ENCODE measurements around the gene NR5A1. TPM values are rescaled to one million over a fixed set of nuclear protein-coding genes. Genes with fewer than 3 reads are reported as not detected.

NR5A1 gene
- total and polyA plus RNA-seq, 2 of the 13 experiments (the other 11 are each of a cell fraction or from before 2014, with no cell fraction given) = 28.9 to 44.7 TPM

- intact Hi-C loops (cut with micrococcal nuclease; ENCODE audit: unreplicated experiment) (no loop called here), in situ Hi-C loops (cut with HindIII; ENCODE audit: extremely low pct_ligation_motif_present, low pct_unique_long_range_greater_than_20kb) (no loop called here)
- 98% methylated on average over 6 of the region's 8 CpGs for WGBS (ENCODE audit: low lambda C conversion rate)
- Histone ChIP-seq H4K20me1 (ENCODE audit: insufficient read depth, low read length) (no peaks in the 10 kb centered on the region), H3K36me3 (replicated peaks in 1 of 2; ENCODE audit: control insufficient read depth in 1 of 2, insufficient read depth in 2 of 2, low read length in 2 of 2) (peaks cover 8 to 15% of the 10 kb centered on the region in 2 experiments; a peak in 2 of 5 replicates), H3K4me1 (ENCODE audit: insufficient read depth, low read length) (peaks cover 27% of the 10 kb centered on the region), H3K9ac (ENCODE audit: insufficient read depth, low read depth, low read length) (no peak overlapping the region), H2AFZ (ENCODE audit: low read length) (no peak overlapping the region), H3K9me3 (ENCODE audit: low read length) (no peaks in the 10 kb centered on the region), H3K27me3 (ENCODE audit: control insufficient read depth in 1 of 2, insufficient read depth in 2 of 2, low read length in 2 of 2) (no peaks in the 10 kb centered on the region), H3K4me2 (ENCODE audit: low read depth, low read length) (no peak overlapping the region), H3K27ac (ENCODE audit: extremely low read length, insufficient read depth, low read length) (no peak overlapping the region), H3K4me3 (replicated peaks in 1 of 3; ENCODE audit: insufficient read depth in 1 of 3, low read depth in 2 of 3, low read length in 3 of 3) (no peak overlapping the region), H3K79me2 (ENCODE audit: insufficient read depth, low read length) (no peaks in the 10 kb centered on the region)
- FAIRE-seq (no peak), ATAC-seq (no peak), DNase-seq (ENCODE audit: low spot score) (no peak)
- no TSS peak for BruUV-seq (replicated peaks)
- CTCF ChIA-PET (ENCODE audit: low intra/inter-chr PET ratio, low total read pairs) = no interaction called here
- no peak for TF ChIP-seq ZBTB20 (CRISPR knock-in tag; IDR thresholded peaks at IDR 0.05; ENCODE audit: borderline replicate concordance, low read depth)
- TF ChIP-seq, protein P1, sequence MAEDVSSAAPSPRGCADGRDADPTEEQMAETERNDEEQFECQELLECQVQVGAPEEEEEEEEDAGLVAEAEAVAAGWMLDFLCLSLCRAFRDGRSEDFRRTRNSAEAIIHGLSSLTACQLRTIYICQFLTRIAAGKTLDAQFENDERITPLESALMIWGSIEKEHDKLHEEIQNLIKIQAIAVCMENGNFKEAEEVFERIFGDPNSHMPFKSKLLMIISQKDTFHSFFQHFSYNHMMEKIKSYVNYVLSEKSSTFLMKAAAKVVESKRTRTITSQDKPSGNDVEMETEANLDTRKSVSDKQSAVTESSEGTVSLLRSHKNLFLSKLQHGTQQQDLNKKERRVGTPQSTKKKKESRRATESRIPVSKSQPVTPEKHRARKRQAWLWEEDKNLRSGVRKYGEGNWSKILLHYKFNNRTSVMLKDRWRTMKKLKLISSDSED (CRISPR knock-in tag; IDR thresholded peaks at IDR 0.05) = no peak
- no peak for TF ChIP-seq ZNF326 (CRISPR knock-in tag; IDR thresholded peaks at IDR 0.05; ENCODE audit: borderline replicate concordance)
- TF ChIP-seq ZNF782 (CRISPR knock-in tag; IDR thresholded peaks at IDR 0.05; ENCODE audit: borderline replicate concordance) = no peak
- TF ChIP-seq ZNF451 (CRISPR knock-in tag; IDR thresholded peaks at IDR 0.05) = no peak
- no peak for TF ChIP-seq ZBTB3 (CRISPR knock-in tag; IDR thresholded peaks at IDR 0.05; ENCODE audit: borderline replicate concordance, low read depth)
- TF ChIP-seq HIVEP1 (CRISPR knock-in tag; IDR thresholded peaks at IDR 0.05) = no peak
- TF ChIP-seq IRF1 (CRISPR knock-in tag; IDR thresholded peaks at IDR 0.05; ENCODE audit: low read depth) = no peak
- TF ChIP-seq PRPF4 (IDR thresholded peaks at IDR 0.05; ENCODE audit: low read depth, low read length, poor library complexity, severe bottlenecking) = no peak
- TF ChIP-seq, protein P2, sequence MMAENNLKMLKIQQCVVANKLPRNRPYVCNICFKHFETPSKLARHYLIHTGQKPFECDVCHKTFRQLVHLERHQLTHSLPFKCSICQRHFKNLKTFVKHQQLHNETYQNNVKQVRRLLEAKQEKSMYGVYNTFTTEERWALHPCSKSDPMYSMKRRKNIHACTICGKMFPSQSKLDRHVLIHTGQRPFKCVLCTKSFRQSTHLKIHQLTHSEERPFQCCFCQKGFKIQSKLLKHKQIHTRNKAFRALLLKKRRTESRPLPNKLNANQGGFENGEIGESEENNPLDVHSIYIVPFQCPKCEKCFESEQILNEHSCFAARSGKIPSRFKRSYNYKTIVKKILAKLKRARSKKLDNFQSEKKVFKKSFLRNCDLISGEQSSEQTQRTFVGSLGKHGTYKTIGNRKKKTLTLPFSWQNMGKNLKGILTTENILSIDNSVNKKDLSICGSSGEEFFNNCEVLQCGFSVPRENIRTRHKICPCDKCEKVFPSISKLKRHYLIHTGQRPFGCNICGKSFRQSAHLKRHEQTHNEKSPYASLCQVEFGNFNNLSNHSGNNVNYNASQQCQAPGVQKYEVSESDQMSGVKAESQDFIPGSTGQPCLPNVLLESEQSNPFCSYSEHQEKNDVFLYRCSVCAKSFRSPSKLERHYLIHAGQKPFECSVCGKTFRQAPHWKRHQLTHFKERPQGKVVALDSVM (CRISPR knock-in tag; IDR thresholded peaks at IDR 0.05) = no peak
- no peak for TF ChIP-seq ZNF547 (CRISPR knock-in tag; IDR thresholded peaks at IDR 0.05)
- no peak for TF ChIP-seq HNRNPL (IDR thresholded peaks at IDR 0.05; ENCODE audit: low read depth, low read length)
- no peak for TF ChIP-seq NKX3-1 (CRISPR knock-in tag; IDR thresholded peaks at IDR 0.05)
- TF ChIP-seq KLF13 (CRISPR knock-in tag; IDR thresholded peaks at IDR 0.05) = no peak
- no peak for TF ChIP-seq MYNN (CRISPR knock-in tag; IDR thresholded peaks at IDR 0.05; ENCODE audit: low read depth)
- POLR2A ChIA-PET = interaction anchor here (1.3 to 1.7 kb wide), 2 partner anchors 9 to 14 kb away, joined by 3 read pairs; no protein-coding TSS in a partner anchor
These were observed 9.8 kb downstream of the NR5A1 start for GRCh38 chr9:124497441-124497840.
